HuH-7.5 (cell line): ENCODE measurements around the gene ERICH3.
"Not testable (repeated sequence)": the region's sequence is repeated elsewhere in the genome, so short reads cannot be mapped to it uniquely, and the experiment has no call there.

Experiments
- DNase-seq: peaks from one replicate; pipeline ENCODE4 v3.0.0; 2011; ENCODE audit warnings: low spot score

Gene ERICH3

GRCh38 chr1:74677926-74678325 is 4.3 kb upstream of the ERICH3 start:
- no peak for DNase-seq

- DNase-seq = no peak
These were observed 871 bp upstream of the ERICH3 start for GRCh38 chr1:74674278-74675048.

GRCh38 chr1:74670866-74671265 is 2.7 kb downstream of the ERICH3 start:
- DNase-seq = not testable (repeated sequence)

GRCh38 chr1:74654708-74655107 is 18.9 kb downstream of the ERICH3 start:
- DNase-seq = no peak

- DNase-seq = no peak
These were observed 20.9 kb downstream of the ERICH3 start for GRCh38 chr1:74652711-74653139.

- no peak for DNase-seq
These were observed 23.0 kb downstream of the ERICH3 start for GRCh38 chr1:74650561-74650960.

- no peak for DNase-seq
These were observed 31.7 kb downstream of the ERICH3 start for GRCh38 chr1:74641876-74642275.

GRCh38 chr1:74641161-74641560 is 32.4 kb downstream of the ERICH3 start:
- no peak for DNase-seq

GRCh38 chr1:74637296-74637695 is 36.3 kb downstream of the ERICH3 start:
- no peak for DNase-seq

GRCh38 chr1:74629283-74629682 is 44.3 kb downstream of the ERICH3 start:
- no peak for DNase-seq

- no peak for DNase-seq
These were observed 49.9 kb downstream of the ERICH3 start for GRCh38 chr1:74623716-74624115.

- no peak for DNase-seq
These were observed 53.4 kb downstream of the ERICH3 start for GRCh38 chr1:74620242-74620641.

- no peak for DNase-seq
These were observed 54.6 kb downstream of the ERICH3 start for GRCh38 chr1:74618974-74619373.

- no peak for DNase-seq
These were observed 59.7 kb downstream of the ERICH3 start for GRCh38 chr1:74613894-74614293.

GRCh38 chr1:74611887-74612286 is 61.7 kb downstream of the ERICH3 start:
- DNase-seq = no peak

- DNase-seq = no peak
These were observed 62.6 kb downstream of the ERICH3 start for GRCh38 chr1:74610961-74611360.

- DNase-seq = no peak
These were observed 63.7 kb downstream of the ERICH3 start for GRCh38 chr1:74609810-74610371.

- no peak for DNase-seq
These were observed 76.9 kb downstream of the ERICH3 start for GRCh38 chr1:74596717-74597116.

GRCh38 chr1:74593887-74594866 is 79.4 kb downstream of the ERICH3 start:
- no peak for DNase-seq

- no peak for DNase-seq
These were observed 80.8 kb downstream of the ERICH3 start for GRCh38 chr1:74592580-74593355.

GRCh38 chr1:74591949-74592348 is 81.6 kb downstream of the ERICH3 start:
- no peak for DNase-seq

- DNase-seq = no peak
These were observed 83.3 kb downstream of the ERICH3 start for GRCh38 chr1:74590288-74590687.
